Keratinocyte (primary cell): ENCODE data around the gene MRPL10. TPM values are rescaled to one million over a fixed set of nuclear protein-coding genes. Genes with fewer than 3 reads are reported as not detected.

Experiments used
- DNase-seq: peaks from one replicate; pipeline ENCODE4 v3.0.0-alpha.2; 2011; ENCODE audit warnings: low read depth, missing footprints, low spot score
- FAIRE-seq: peaks from 2 replicates; lab custom pipeline; 2011; peaks lifted over from hg19 to GRCh38; lab: Jason Lieb, UNC
- H2AFZ ChIP-seq: 2 replicates; pipeline ENCODE4 v1.6.0; 2012; ENCODE audit warnings: low read length, control low read depth, inconsistent platforms; ENCODE audit not compliant: control insufficient read depth
- H3K27ac ChIP-seq: 2 replicates; pipeline ENCODE4 v1.5.1; 2011; ENCODE audit warnings: low read length; ENCODE audit not compliant: control insufficient read depth, insufficient read depth
- H3K27me3 ChIP-seq: 3 replicates; pipeline ENCODE4 v1.6.0; 2011; ENCODE audit warnings: low read length; ENCODE audit not compliant: control insufficient read depth, insufficient read depth; ENCODE audit errors: extremely low read depth
- H3K36me3 ChIP-seq, 2 experiments: 2 replicates in 1 of 2; 3 replicates in 1 of 2; pipeline ENCODE4 v1.5.1; 2011; ENCODE audit warnings: low read length in 2 of 2, mild to moderate bottlenecking in 1 of 2; ENCODE audit not compliant: control insufficient read depth in 2 of 2, insufficient read depth in 2 of 2; ENCODE audit errors: extremely low read depth in 1 of 2
- H3K4me1 ChIP-seq: 3 replicates; pipeline ENCODE4 v1.5.1; 2011; ENCODE audit warnings: low read length; ENCODE audit not compliant: control insufficient read depth, insufficient read depth; ENCODE audit errors: extremely low read depth
- H3K4me2 ChIP-seq: 3 replicates; pipeline ENCODE4 v1.6.0; 2011; ENCODE audit warnings: low read depth, low read length; ENCODE audit not compliant: control insufficient read depth, insufficient read depth; ENCODE audit errors: extremely low read depth
- H3K4me3 ChIP-seq, 3 experiments: fragments of 200-600 bp in 1 of 3; sonication (generic) in 1 of 3; 2 replicates in 2 of 3; 3 replicates in 1 of 3; pipeline ENCODE4 v1.5.1; 2011 to 2016; ENCODE audit warnings: low read length in 3 of 3, mild to moderate bottlenecking in 3 of 3, control low read depth in 2 of 3, inconsistent platforms in 1 of 3, low read depth in 1 of 3, mixed read lengths in 1 of 3, mixed run types in 1 of 3, moderate library complexity in 1 of 3; ENCODE audit not compliant: control insufficient read depth in 2 of 3, insufficient read depth in 2 of 3; ENCODE audit errors: extremely low read depth in 1 of 3
- H3K79me2 ChIP-seq: 2 replicates; pipeline ENCODE4 v1.6.0; 2012; ENCODE audit warnings: low read length; ENCODE audit not compliant: control insufficient read depth, insufficient read depth
- H3K9ac ChIP-seq: 3 replicates; pipeline ENCODE4 v1.6.0; 2011; ENCODE audit warnings: low read length; ENCODE audit not compliant: control insufficient read depth, insufficient read depth; ENCODE audit errors: extremely low read depth
- H3K9me1 ChIP-seq: 3 replicates; pipeline ENCODE4 v1.6.0; 2011; ENCODE audit warnings: low read length; ENCODE audit not compliant: control insufficient read depth, insufficient read depth; ENCODE audit errors: extremely low read depth
- H3K9me3 ChIP-seq: 2 replicates; pipeline ENCODE4 v1.5.1; 2012; ENCODE audit warnings: low read depth, low read length; ENCODE audit not compliant: control insufficient read depth
- H4K20me1 ChIP-seq: 3 replicates; pipeline ENCODE4 v1.6.0; 2011; ENCODE audit warnings: low read length; ENCODE audit not compliant: control insufficient read depth, insufficient read depth; ENCODE audit errors: extremely low read depth
- EZH2 ChIP-seq: IDR thresholded peaks from one replicate; pipeline ENCODE4 v1.6.1; 2012; ENCODE audit warnings: inconsistent platforms, mild to moderate bottlenecking, low read length, moderate library complexity
- dilution Hi-C: fragments of 300-500 bp; cut with MboI; formaldehyde crosslinking; loops from one replicate; pipeline ENCODE4 v1.7.0; 2020; ENCODE audit warnings: low sequenced_read_pairs; ENCODE audit not compliant: extremely low pct_ligation_motif_present
- polyA plus RNA-seq, 5 experiments: library from polyadenylated mRNA; depleted of rRNA in 3 of 5; stranded (reverse) in 3 of 5; stranded (forward) in 1 of 5; unstranded in 1 of 5; fragments of >200 nt; gene quantifications; 1 replicate in 1 of 5; 2 replicates in 3 of 5; 3 replicates in 1 of 5; pipeline versions ENCODE4 v1.2.1 to v1.2.3, GENCODE V29; 2011 to 2012; ENCODE audit warnings: missing spikeins in 2 of 5, low read depth in 1 of 5, low replicate concordance in 1 of 5
- TF ChIP-seq, protein P1 (sequence below), 3 experiments: IDR thresholded peaks in 1 of 3; conservative IDR thresholded peaks in 1 of 3; optimal IDR thresholded peaks in 1 of 3; 2 replicates in 2 of 3; 3 replicates in 1 of 3; pipeline versions ENCODE3 to v1.5.1; 2011; ENCODE audit warnings: low read length in 3 of 3, mild to moderate bottlenecking in 3 of 3, moderate library complexity in 2 of 3, control low read depth in 1 of 3, inconsistent platforms in 1 of 3; ENCODE audit not compliant: insufficient read depth in 2 of 3; ENCODE audit errors: extremely low read depth in 1 of 3

The MRPL10 gene
- polyA plus RNA-seq, 1 donor (not counting 4 experiments of a cell fraction or from before 2014, with no cell fraction given) = 42.4 TPM

DNA sequence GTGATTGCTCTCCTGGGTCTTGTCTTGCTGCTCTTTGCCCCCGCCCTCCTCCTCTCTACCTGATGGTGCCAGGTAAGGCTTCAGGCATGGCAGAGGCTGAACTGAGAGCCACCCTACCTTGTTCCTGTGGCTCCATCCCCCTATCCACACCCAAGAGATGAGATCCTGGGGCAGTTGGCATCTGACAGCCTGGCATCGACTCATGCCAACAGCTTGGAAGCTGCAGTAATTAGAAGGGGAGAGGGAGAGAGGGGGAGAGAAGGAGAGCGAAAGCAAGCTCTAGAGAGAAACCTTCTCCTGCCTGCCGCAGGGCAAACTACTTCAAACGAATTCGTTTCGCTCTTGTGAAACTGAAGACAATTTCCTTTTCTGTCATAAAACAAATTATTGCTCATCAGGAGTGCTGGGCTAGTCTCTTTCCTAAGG, 33.5 kb upstream of the MRPL10 start:
- peaks cover 24% of the 10 kb centered on the region for H3K4me1 ChIP-seq
- dilution Hi-C loops = no loop called here
- TF ChIP-seq, protein P1, sequence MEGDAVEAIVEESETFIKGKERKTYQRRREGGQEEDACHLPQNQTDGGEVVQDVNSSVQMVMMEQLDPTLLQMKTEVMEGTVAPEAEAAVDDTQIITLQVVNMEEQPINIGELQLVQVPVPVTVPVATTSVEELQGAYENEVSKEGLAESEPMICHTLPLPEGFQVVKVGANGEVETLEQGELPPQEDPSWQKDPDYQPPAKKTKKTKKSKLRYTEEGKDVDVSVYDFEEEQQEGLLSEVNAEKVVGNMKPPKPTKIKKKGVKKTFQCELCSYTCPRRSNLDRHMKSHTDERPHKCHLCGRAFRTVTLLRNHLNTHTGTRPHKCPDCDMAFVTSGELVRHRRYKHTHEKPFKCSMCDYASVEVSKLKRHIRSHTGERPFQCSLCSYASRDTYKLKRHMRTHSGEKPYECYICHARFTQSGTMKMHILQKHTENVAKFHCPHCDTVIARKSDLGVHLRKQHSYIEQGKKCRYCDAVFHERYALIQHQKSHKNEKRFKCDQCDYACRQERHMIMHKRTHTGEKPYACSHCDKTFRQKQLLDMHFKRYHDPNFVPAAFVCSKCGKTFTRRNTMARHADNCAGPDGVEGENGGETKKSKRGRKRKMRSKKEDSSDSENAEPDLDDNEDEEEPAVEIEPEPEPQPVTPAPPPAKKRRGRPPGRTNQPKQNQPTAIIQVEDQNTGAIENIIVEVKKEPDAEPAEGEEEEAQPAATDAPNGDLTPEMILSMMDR (optimal IDR thresholded peaks at IDR 0.05 in 1 of 3, IDR thresholded peaks at IDR 0.05 in 1 of 3, conservative IDR thresholded peaks at IDR 0.05 in 1 of 3; ENCODE audit: extremely low read depth in 1 of 3, insufficient read depth in 2 of 3, low read length in 3 of 3) = no peak
- no peak for TF ChIP-seq EZH2
- H3K4me2 ChIP-seq = peak overlapping the region; percentile 80
- H3K4me3 ChIP-seq = peak overlapping the region in 2 of 3 experiments; percentile 48 to 56
- H3K9ac ChIP-seq = peak overlapping the region; percentile 20
- no peaks in the 10 kb centered on the region for H3K36me3 ChIP-seq
- peak overlapping the region; percentile 22 for H3K27ac ChIP-seq
- no peaks in the 10 kb centered on the region for H3K9me3 ChIP-seq
- DNase-seq (no peak), FAIRE-seq (peak; percentile 76)
- H3K27me3 ChIP-seq = peaks cover 6% of the 10 kb centered on the region
- H3K9me1 ChIP-seq = no peaks in the 10 kb centered on the region
- H4K20me1 ChIP-seq = no peaks in the 10 kb centered on the region
- H2AFZ ChIP-seq = peak overlapping the region; percentile 92
- no peaks in the 10 kb centered on the region for H3K79me2 ChIP-seq

DNA sequence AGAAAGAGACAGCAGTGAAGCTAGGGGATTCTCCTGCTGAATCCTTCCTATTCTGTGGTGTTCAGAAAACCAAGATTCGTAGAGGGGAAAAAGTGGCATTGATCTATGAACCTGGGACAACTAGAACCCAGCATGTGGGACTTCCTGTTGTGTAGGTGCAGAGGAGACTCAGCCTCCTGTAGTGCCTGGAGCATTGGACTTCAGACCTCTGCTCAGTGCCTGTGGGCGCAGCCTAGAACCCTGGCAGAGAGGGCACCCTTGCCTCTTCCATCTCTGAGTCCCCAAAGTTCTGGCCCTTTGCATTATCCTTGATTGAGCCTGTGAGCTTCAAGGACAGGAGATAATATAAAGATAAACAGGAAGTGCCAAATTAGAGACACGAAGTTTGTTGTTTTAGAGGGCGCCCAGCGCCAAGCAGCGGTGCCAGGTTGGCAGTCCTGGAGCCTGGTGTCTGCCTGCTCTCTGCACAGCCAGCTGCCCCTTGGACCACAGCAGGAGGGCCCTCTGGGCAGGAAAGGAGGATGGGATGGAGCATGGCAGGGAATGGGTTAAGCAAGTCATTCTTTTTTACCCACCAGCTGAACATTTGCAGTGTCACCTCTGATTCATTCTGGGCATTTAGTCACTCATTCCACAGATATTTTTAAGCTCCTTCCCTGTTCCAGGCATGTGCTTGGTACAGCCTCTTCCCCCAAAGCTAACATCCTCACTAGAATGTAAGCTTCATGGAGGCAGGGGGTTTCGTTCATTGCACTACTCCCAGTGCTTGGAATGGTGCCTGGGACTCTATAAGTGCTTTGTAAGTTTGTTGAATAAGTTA, 31.5 kb upstream of the MRPL10 start:
- DNase-seq = peak; percentile 38
- peak overlapping the region; percentile 80 for H2AFZ ChIP-seq
- peak; percentile 99 for FAIRE-seq
- H3K4me2 ChIP-seq = peak overlapping the region; percentile 33
- peak overlapping the region; percentile 0 for H3K9ac ChIP-seq
- no peaks in the 10 kb centered on the region for H3K9me3 ChIP-seq
- TF ChIP-seq EZH2 = no peak
- TF ChIP-seq, protein P1 (optimal IDR thresholded peaks at IDR 0.05 in 1 of 3, IDR thresholded peaks at IDR 0.05 in 1 of 3, conservative IDR thresholded peaks at IDR 0.05 in 1 of 3; ENCODE audit: extremely low read depth in 1 of 3, insufficient read depth in 2 of 3, low read length in 3 of 3) = no peak
- H3K4me3 ChIP-seq = no peak overlapping the region
- no peaks in the 10 kb centered on the region for H3K79me2 ChIP-seq
- dilution Hi-C loops = no loop called here
- peaks cover 24% of the 10 kb centered on the region for H3K4me1 ChIP-seq
- no peaks in the 10 kb centered on the region for H3K36me3 ChIP-seq
- no peaks in the 10 kb centered on the region for H3K27me3 ChIP-seq
- peak overlapping the region; percentile 65 for H3K27ac ChIP-seq
- H3K9me1 ChIP-seq = no peaks in the 10 kb centered on the region
- H4K20me1 ChIP-seq = no peaks in the 10 kb centered on the region
